HG03159 (cell line): ENCODE measurements around the gene GSTM4.
"Not testable (repeated sequence)": the region's sequence is repeated elsewhere in the genome, so short reads cannot be mapped to it uniquely, and the experiment has no call there.

Source experiments
- ATAC-seq: cut with Tn5 transposase; IDR thresholded peaks from one replicate; pipeline ENCODE4 v1.9.1; 2021; ENCODE audit warnings: mild to moderate bottlenecking, moderate library complexity; ENCODE audit not compliant: unreplicated experiment

GSTM4 gene

DNA sequence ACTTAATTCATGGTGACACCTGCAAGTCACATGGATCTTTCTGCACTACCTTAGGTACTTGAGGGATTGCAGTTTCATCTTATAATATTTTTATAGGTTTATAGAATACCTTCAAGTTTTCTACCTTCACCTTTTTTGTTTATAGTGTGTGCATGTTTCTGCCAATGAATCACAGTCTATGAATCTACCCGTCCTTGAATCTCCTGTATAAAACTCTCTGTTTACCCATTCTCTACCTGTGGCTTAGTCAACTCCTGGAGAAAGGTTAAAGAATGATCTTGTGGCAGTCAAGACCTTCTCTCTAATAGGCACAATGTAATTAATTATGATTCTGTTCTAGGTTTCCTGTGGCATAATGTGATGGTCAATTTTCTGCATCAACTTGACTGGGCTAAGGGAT is 8.8 kb downstream of the GSTM4 start:
- no peak for ATAC-seq

DNA sequence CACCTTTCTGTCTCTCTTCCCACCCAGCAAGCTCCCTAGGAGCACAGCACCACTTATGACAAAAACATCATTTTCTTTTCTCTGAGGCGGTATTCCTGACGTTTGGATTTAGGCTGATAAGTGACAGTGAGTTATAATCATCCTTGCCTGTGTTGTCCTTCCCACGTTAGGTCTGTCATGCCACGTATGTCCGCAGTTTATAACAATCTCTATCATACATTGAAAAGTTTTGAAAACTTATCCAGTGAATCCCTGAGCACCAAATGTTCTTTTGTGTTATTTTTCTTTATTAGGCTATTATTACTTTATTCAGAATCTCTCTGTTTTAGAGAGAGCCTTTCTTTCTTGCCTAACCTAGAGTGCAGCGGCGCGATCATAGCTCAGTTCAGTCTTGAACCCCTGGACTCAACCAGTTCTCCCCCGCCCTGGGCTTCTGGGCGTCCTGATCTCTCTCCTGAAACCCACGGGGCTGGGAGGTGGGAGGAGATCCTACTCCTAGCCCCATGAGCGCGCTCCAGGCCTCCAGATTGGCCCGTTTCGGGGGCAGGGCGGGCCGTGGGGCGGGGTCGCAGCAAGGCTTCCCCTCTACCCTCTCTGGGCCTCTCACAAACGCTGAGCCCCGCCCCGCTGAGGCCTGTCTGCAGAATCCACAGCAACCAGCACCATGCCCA is 11.7 kb downstream of the GSTM4 start, which contains the start of gene GSTM2:
GSTM2 (plus strand) TSS at position 606 of the 671 bp plus-strand sequence; CDS start at position 665, 59 bp downstream.
- peak; percentile 83 for ATAC-seq

DNA sequence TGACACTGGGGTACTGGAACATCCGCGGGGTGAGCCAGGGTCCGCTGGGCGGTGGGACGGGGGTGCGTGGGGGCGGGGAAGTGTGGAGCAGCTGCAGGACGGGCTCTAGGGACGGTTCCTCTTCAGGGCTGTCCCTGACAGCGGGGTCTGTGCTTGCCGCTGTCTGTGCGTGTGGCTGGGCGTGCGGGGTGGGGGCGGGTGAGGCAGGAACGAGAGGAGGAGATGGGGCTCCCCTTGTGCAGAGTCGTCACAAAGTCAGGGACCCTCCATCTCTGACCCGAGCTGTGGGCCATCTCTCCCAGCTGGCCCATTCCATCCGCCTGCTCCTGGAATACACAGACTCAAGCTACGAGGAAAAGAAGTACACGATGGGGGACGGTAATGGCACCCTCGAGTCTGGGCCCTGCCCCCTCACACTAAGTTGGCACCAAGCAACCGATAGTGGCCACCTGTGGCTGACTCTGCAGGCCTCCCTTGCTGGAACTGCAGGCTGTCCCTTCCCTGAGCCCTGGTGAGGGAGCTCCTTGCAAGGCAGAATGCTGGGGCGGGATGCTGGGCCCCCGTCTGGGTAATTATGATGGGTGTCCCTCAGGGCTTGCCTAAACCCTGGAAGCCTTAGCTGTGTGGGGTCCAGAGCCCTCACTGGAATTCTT is 12.3 kb downstream of the GSTM4 start:
- no peak for ATAC-seq

DNA sequence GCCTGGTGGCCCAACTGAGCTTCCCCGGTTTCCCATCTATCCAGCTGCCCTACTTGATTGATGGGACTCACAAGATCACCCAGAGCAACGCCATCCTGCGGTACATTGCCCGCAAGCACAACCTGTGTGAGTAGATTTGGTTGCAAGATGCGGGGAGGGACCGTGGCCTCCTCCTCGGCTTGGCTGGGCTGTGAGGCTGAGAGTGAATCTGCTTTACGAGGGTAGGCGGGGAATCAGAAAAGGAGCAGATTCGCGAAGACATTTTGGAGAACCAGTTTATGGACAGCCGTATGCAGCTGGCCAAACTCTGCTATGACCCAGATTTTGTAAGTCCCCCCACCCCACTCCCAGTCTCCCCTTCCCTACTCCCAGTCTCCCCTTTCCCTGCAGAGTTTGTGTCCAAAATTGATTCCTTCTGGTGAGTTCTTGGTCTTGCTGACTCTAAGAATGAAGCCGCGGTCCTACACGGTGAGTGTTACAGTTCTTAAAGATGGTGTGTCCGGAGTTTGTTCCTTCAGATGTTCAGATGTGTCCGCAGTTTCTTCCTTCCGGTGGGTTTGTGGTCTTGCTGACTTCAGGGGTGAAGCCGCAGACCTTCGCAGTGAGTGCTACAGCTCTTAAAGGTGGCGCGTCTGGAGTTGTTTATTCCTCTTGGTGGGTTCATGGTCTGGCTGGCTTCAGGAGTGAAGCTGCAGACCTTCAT is 13.5 kb downstream of the GSTM4 start:
- no peak for ATAC-seq

DNA sequence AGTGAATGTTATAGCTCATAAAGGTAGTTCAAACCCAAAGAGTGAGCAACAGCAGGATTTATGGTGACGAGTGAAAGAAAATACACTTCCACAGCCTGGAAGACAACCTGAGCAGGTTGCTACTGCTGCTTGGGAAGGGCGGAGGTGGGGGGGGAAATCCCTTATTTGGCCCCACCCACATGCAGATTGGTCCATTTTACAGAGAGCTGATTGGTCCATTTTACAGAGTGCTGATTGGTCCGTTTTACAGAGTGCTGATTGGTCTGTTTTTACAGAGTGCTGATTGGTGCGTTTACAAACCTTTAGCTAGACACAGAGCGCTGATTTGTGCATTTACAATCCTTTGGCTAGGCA is 14.0 kb downstream of the GSTM4 start:
- ATAC-seq = not testable (repeated sequence)

DNA sequence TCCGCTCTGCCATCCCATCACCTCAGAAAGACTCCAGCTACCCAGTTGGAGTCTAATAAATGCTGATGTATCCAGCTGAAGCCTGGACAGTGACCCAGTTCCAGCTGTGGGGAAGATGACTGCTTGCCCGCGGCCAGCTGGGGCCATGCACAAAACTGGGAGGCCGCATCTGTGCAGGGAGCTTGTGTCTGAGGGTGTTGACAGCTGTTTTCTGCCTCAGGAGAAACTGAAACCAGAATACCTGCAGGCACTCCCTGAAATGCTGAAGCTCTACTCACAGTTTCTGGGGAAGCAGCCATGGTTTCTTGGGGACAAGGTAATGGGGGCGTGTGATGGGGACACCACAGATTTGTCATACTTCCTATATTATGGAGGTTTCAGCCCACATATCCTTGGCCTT is 15.2 kb downstream of the GSTM4 start:
- ATAC-seq = no peak

DNA sequence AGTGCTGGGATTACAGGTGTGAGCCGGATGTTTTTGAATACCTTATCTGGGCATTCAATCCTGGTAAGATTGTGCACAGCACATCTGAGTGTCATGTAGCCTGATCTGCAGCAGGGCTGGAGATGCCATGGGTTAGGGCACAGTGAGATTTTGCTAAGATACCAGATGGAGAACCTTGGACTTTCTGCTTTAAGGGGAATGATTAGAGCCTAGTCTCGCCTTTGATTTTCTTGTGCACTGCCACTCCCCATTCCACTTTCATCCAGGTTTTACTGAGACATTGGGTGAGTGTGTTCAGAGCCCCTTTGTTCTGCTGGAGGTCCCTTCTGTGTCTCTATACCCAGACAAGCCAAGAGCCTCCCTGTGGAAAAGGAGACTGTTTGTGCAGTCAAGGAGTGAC is 18.0 kb downstream of the GSTM4 start:
- not testable (repeated sequence) for ATAC-seq

DNA sequence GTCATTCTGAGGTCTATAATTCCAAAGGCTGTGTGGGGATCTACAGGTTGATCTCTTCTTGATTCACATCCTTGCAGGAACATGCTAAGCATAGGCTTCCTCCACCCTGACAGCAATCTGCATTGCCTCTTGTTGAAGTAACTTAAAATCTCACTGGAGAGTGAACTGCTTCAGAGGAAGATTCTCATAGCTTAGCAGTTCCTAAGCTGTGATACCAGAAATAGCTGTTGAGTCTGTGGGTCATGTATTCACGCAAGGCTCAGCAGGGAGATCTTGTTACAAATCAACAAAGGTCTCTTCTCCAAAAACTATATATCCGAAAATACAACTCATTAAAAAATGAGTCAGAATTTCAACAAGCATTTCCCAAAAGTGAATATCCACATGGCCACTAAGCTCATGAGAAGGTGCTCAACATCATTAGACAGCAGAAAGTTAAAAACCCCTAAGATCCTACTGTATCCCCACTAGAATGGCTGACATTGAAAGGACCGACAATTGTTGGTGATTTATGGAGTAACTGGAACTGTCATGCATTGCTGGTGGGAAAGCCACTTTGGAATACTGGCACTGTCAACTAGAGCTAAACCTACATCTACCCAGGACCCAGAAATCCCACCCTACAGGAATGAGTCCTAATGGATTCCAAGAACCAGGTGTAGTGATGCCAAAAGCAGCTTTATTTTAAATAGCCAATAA is 20.9 kb downstream of the GSTM4 start:
- ATAC-seq = not testable (repeated sequence)

DNA sequence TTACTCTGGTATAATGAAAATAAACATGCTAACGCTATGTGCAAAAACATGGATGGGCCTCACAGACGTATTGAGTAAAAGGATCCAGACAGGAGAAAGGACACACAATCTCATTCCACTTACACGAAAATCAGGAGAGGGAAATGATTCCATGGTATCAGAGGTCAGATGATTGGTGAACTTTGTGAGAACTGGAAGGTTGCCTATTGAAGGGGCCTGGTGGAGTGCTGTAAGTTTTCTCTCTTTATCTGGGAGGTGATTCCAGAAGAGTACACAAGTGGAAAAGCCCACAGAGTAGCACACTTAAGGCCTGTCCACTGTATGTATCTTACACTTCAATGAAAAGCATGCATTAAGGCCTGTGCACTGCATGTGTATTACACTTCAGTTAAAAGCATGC is 21.6 kb downstream of the GSTM4 start:
- no peak for ATAC-seq

DNA sequence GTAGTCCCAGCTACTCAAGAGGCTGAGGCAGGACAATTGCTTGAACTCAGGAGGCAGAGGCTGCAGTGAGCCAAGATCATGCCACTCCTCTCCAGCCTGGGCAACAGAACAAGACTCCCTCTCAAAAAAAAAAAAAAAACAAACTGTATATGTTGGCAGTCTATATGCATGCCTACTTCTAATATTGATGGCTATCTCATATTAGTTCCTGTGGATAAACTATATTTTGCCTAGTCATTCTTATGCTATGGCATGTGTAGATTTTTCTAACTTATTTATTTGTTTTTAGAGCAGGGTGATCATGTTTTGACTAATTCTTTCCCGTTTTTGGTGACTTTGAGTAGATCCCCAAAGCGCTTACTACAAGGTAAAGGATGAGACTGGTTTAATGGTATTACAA is 22.7 kb downstream of the GSTM4 start:
- ATAC-seq = not testable (repeated sequence)

DNA sequence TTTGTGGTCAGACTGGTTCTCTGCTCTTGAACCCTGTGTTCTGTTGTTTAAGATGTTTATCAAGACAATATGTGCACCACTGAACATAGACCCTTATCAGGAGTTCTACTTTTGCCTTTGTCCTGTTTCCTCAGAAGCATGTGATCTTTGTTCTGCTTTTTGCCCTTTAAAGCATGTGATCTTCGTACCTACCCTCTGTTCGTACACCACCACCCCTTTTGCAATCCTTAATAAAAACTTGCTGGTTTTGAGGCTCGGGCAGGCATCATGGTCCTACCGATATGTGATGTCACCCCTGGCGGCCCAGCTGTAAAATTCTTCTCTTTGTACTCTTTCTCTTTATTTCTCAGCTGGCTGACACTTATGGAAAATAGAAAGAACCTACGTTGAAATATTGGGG is 28.9 kb downstream of the GSTM4 start:
- not testable (repeated sequence) for ATAC-seq

DNA sequence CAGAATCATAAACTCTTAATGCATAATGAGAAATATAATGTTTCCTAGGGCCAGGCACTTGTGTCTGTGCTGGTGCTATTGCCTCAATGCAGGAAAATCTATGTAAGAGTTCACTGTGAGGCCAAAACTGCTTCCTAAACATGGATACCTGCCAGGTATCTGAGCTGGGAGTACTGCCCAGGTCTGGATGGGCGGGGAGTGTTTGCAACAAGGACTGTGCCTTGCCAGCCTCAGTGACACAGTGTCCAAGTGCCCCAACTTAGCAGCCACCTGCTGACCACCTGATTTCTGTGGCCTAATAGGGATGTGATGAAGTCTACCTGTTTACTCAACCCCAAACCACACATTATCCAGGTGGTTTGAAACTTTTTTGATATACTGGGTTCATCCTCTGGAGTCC is 29.5 kb downstream of the GSTM4 start:
- not testable (repeated sequence) for ATAC-seq

DNA sequence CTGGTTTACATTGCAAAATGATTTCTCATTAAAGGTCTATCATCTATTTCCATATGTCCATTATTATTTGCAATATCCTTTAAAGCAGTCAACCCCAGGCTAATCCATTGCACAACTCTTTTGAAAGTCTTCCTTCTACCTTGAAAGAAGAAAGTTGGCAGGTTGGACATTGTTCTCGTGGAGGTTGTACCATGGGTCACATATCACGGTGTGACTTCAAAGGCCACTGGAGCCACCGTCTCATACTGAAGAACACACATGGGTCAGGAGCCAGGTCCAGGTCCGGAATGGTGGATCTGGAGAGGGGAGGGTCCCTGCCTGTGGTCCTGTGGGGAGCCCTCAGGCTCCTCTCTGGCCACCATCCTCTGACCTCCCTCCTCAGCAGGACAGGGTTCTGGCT is 30.0 kb downstream of the GSTM4 start:
- ATAC-seq = not testable (repeated sequence)

DNA sequence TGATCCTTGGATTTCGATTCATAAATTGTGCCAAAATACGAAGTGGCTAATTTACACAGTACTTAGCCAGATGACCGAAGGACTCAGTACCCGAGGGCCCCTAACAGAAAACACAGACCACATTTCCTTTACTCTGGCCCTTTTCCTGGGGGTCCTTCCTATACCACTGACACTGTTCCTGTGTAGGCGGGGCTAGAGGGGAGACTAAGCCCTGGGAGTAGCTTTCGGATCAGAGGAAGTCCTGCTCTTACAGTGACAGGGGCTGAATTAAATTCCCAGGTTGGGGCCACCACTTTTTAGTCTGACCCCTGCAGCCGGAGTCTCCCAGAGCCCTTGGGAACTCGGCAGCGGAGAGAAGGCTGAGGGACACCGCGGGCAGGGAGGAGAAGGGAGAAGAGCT is 31.2 kb downstream of the GSTM4 start:
- ATAC-seq = not testable (repeated sequence)

DNA sequence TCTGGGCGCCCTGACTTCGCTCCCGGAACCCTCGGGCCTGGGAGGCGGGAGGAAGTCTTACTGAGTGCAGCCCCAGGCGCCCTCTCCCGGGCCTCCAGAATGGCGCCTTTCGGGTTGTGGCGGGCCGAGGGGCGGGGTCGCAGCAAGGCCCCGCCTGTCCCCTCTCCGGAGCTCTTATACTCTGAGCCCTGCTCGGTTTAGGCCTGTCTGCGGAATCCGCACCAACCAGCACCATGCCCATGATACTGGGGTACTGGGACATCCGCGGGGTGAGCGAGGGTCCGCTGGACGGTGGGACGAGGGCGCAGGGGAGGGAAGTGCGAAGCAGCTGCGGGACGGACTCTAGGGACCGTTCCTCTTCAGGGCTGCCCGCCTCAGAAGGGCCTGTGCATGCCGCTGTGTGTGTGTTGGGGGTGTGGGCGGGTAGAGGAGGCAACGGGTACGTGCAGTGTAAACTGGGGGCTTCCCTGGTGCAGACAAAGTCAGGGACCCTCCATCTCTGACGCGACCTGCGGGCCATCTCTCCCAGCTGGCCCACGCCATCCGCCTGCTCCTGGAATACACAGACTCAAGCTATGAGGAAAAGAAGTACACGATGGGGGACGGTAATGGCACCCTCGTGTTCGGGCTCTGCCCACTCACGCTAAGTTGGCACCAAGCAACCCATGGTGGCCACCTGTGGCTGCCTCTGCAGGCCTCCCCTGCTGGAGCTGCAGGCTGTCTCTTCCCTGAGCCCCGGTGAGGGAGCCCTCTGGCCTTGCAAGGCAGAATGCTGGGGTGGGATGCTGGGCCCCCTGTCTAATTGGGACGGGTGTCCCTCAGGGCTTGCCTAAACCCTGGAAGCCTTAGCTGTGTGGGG is 32.0 kb downstream of the GSTM4 start, which contains the start of gene GSTM1:
GSTM1 (plus strand) TSS at position 177 of the 859 bp plus-strand sequence; CDS start at position 234, 57 bp downstream.
- peak; percentile 96 for ATAC-seq

DNA sequence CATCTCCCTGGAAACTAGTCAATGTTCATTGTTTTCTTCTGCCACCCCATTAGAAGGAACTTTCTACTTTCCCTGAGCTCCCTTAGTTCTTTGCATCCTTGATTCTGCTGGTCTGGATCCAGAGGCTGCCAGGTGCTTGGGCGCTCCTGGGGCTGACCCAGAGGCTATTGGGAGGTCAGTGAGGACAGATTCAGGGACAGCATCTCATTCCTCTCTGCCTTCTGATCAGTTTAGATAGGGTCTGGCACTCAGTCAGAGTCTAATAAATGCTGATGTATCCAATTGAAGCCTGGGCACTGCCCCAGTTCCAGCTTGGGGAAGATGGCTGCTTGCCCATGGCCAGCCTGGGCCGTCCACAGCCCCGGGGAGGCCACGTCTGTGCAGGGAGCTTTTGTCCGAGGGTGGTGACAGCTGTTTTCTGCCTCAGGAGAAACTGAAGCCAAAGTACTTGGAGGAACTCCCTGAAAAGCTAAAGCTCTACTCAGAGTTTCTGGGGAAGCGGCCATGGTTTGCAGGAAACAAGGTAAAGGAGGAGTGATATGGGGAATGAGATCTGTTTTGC is 34.0 kb downstream of the GSTM4 start:
- no peak for ATAC-seq

DNA sequence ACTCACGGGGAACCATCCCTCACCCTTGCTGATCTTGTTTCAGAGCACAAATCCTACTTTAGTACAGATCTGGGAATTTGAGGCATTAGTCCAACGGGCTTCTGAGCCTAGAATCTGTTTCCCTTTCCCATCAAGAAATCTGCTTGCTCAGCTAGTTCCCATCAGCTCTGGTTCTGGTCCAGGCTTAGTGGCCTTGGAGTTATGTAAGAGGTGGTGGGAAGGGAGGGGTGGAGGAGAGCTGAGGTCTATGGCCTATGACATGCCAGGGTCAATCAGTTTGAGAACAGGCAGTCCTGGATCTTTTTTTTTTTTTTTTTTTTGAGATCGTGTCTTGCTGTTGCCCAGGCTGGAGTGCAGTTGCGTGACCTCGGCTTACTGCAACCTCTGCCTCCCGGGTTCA is 35.9 kb downstream of the GSTM4 start:
- no peak for ATAC-seq

DNA sequence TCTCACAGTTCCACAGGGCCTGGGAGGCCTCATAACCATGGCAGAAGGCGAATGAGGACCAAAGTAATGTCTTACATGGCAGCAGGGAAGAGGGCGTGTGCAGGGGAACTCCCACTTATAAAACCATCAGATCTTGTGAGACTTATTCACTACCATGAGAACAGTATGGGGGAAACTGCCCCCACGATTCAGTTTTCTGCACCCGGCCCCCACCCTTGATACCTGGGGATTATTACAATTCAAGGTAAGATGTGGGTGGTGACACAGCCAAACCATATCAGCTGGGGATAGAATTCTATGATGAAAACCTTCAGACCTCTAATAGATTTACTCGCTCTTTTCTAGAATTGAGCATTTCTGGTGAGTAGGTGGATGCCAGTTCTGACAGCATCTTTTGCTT is 38.5 kb downstream of the GSTM4 start:
- ATAC-seq = not testable (repeated sequence)

DNA sequence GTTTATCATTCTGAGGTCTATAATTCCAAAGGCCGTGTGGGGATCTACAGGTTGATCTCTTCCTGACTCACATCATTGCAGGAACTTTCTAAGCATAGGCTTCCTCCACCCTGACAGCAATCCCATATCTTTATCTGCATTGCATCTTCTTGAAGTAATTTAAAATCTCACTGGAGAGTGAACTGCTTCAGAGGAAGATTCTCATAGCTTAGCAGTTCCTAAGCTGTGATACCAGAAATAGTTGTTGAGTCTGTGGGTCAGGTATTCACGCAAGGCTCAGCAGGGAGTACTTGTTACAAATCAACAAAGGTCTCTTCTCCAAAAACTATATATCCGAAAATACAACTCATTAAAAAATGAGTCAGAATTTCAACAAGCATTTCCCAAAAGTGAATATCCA is 39.2 kb downstream of the GSTM4 start:
- ATAC-seq = not testable (repeated sequence)

DNA sequence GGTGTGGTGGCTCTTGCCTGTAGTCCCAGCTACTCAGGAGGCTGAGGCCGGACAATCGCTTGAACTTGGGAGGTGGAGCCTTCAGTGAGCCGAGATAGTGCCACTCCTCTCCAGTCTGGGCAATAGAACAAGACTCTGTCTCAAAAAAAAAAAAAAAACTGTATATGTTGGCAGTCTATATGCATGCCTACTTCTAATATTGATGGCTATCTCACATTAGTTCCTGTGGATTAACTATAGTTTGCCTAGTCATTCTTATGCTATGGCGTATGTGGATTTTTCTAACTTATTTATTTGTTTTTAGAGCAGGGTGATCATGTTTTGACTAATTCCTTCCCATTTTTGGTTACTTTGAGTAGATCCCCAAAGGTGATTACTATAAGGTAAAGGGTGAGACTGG is 41.2 kb downstream of the GSTM4 start:
- no peak for ATAC-seq
